Natural killer cell treated with Interleukin-12 subunit alpha and Interleukin-12 subunit beta and Interleukin-15 and Interleukin-18, amount 100 ng/mL, for 72 hours (primary cell): ENCODE results near the gene DCP1A. TPM values are rescaled to one million over a fixed set of nuclear protein-coding genes. Genes with fewer than 3 reads are reported as not detected.
"Not testable (repeated sequence)": the region's sequence is repeated elsewhere in the genome, so short reads cannot be mapped to it uniquely, and the experiment has no call there.

Experiments used
- ATAC-seq, 2 donors: fragments of 150-1000 bp; cut with Tn5 transposase in 1 of 2; sonication (Bioruptor Pico), chemical (Tn5 transposase) in 1 of 2; 2 replicates each; pipeline ENCODE4 v1.10.0; 2021
- DNase-seq: peaks from one replicate; pipeline ENCODE4 v3.0.0; 2022; ENCODE audit warnings: low spot score
- H3K27ac Mint-ChIP-seq, 2 donors: 1 replicate in 1 of 2; 2 replicates in 1 of 2; pipeline ENCODE4 v1.8.0; 2022; ENCODE audit warnings: mixed read lengths in 2 of 2, mild to moderate bottlenecking in 1 of 2, moderate library complexity in 1 of 2
- H3K27me3 Mint-ChIP-seq, 2 donors: 1 replicate in 1 of 2; 2 replicates in 1 of 2; pipeline ENCODE4 v1.8.0; 2022; ENCODE audit warnings: mixed read lengths in 2 of 2
- H3K36me3 Mint-ChIP-seq: one replicate; pipeline ENCODE4 v1.8.0; 2022; ENCODE audit warnings: mixed read lengths
- H3K4me1 Mint-ChIP-seq, 2 donors: 1 replicate in 1 of 2; 2 replicates in 1 of 2; pipeline ENCODE4 v1.8.0; 2022; ENCODE audit warnings: low read depth in 2 of 2, mixed read lengths in 2 of 2, mild to moderate bottlenecking in 1 of 2
- H3K4me3 Mint-ChIP-seq: one replicate; pipeline ENCODE4 v1.8.0; 2022; ENCODE audit warnings: mixed read lengths
- H3K9me3 Mint-ChIP-seq: 2 replicates; pipeline ENCODE4 v1.8.0; 2022; ENCODE audit warnings: mixed read lengths
- total RNA-seq, 2 donors: library from RNA; stranded (reverse); gene quantifications; one replicate each; pipeline ENCODE4 v1.2.3, GENCODE V29; 2022

The DCP1A gene
- total RNA-seq, 2 donors from 2014 or later = 28.3 to 31.1 TPM

DNA sequence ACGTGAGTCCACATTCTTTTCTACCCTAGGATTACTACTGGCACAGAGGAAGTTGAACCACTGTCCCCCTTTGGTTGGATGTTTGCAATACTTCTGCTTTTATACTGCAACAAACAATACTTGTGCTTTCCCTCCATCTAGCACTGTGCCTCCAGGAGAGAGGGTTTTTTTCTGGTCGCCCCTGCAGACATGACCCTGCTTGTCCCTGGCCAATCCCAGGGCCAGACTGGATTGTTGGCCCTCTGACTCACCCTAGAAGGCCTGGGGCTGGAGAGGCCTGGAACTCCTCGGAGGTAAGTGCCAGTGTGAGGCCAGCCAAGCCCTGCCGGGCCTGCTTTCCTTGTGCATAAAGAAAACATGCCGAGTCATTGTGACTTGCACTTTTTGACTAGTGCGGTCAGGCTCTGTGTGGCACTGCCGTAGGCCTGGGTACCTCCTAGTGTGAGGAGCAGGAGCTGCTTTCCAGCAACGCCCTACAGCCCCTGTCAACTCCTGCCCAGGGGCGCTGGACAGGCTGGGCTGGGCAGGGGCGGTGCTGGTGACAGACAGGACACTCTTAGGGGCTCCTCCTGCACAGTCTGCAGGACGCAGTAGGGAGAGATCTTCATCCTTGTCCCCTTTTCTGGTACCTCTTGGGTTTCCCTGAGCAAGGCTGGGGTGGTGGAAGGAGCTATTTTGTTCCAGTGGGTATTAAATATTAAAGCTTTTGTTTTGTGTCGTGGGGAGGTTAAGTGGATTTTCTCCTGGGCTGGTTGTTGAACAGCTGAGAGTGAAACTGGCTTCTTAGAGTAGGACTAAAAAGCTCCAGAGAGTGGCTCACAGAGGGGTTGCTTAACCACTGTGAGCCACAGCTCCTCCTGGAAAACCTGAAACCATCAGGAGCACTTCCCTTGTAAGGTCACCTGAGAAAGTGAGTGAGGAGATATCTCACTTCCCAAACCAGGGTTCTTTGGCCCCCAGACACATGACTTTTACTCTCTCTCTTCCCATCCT, 77.2 kb downstream of the DCP1A start:
- no peaks in the 10 kb centered on the region for H3K36me3 Mint-ChIP-seq
- peak overlapping the region; percentile 78 to 89 for H3K27ac Mint-ChIP-seq
- H3K4me3 Mint-ChIP-seq = peak overlapping the region; percentile 50
- no peaks in the 10 kb centered on the region for H3K9me3 Mint-ChIP-seq
- ATAC-seq (peak; percentile 79 to 87), DNase-seq (no peak)
- H3K27me3 Mint-ChIP-seq = no peaks in the 10 kb centered on the region
- peaks cover 4 to 8% of the 10 kb centered on the region in 2 donors for H3K4me1 Mint-ChIP-seq

DNA sequence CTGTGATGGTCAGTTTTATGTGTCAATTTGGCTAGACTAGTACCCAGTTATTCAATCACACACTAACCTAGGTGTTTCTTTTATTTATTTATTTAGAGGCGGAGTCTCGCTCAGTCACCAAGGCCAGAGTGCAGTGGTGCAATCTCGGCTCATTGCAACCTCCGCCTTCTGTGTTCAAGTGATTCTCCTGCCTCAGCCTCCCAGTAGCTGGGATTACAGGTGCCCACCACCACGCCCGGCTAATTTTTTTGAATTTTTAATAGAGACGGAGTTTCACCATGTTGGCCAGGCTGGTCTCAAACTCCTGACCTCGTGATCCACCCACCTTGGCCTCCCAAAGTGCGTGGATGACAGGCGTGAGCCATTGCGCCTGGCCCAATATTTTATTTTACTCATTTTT, 78.2 kb downstream of the DCP1A start:
- H3K9me3 Mint-ChIP-seq, H3K27me3 Mint-ChIP-seq, ATAC-seq, H3K36me3 Mint-ChIP-seq, H3K27ac Mint-ChIP-seq, H3K4me1 Mint-ChIP-seq, H3K4me3 Mint-ChIP-seq, DNase-seq: not testable (repeated sequence)

DNA sequence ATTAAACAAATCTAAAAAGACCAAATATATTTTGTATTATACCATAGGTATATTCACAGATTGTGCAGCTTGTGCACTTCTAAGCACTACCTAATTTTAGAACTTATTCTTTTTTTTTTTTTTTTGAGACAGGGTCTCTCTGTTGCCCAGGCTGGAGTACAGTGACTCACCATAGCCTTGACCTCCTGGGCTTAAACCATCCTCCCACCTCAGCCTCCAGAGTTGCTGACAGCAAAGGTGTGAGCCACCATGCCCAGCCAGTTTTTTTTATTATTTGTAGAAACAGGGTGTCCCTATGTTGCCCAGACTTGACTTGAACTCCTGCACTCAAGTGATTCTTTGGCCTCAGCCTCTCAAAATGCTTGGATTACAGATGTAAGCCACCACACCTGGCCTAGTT, 79.6 kb downstream of the DCP1A start:
- Mint-ChIP-seq H3K4me1 (peaks cover 4 to 8% of the 10 kb centered on the region in 2 donors), H3K27ac (no peak overlapping the region), H3K36me3 (no peaks in the 10 kb centered on the region), H3K4me3 (no peak overlapping the region), H3K27me3 (no peaks in the 10 kb centered on the region), H3K9me3 (no peaks in the 10 kb centered on the region)
- ATAC-seq (no peak), DNase-seq (no peak)

DNA sequence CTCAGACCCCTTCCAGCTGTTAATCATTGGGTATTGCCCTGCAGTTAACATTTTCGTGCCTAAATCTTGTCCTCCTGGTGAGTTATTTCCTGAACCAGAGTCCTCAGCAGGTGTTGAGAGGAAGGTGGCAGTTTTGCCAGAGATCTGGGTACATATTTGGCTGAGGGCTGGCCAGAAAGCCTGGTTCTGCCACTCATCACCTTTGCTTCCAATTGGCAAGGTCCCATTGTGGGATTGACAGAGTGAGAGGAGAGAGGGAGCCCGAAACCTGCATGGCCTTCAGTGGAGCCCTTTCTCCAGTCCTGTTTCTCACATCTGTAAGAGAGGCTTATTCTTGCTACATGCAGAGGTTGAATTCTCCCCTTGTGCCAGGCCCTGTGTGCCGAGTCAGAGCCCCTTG, 82.6 kb downstream of the DCP1A start:
- H3K4me3 Mint-ChIP-seq = no peak overlapping the region
- H3K4me1 Mint-ChIP-seq = peaks cover 0 to under 1% of the 10 kb centered on the region in 2 donors
- no peaks in the 10 kb centered on the region for H3K27me3 Mint-ChIP-seq
- DNase-seq (no peak), ATAC-seq (no peak)
- H3K36me3 Mint-ChIP-seq = no peaks in the 10 kb centered on the region
- H3K9me3 Mint-ChIP-seq = no peaks in the 10 kb centered on the region
- H3K27ac Mint-ChIP-seq = no peak overlapping the region

DNA sequence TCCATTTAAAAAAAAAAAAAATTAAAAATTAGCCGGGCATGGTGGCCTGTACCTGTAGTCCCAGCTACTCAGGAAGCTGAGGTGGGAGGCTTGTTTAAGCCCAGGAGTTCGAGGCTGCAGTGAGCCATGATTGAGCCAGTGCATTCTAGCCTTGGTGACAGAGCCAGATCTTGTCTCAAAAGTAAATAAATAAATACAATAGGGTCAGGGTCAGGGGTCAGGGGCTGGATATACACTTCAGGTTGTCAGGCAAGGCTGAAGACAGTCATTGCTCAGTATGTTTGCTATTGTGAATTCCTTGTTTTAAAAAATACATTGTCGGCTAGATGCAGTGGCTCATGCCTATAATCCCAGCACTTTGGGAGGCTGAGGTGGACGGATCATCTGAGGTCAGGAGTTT, 83.4 kb downstream of the DCP1A start:
- no peak for DNase-seq
- no peaks in the 10 kb centered on the region for H3K36me3 Mint-ChIP-seq
- H3K4me3 Mint-ChIP-seq = no peak overlapping the region
- no peaks in the 10 kb centered on the region for H3K4me1 Mint-ChIP-seq
- no peaks in the 10 kb centered on the region for H3K9me3 Mint-ChIP-seq
- no peak overlapping the region for H3K27ac Mint-ChIP-seq
- ATAC-seq = no peak
- no peaks in the 10 kb centered on the region for H3K27me3 Mint-ChIP-seq

DNA sequence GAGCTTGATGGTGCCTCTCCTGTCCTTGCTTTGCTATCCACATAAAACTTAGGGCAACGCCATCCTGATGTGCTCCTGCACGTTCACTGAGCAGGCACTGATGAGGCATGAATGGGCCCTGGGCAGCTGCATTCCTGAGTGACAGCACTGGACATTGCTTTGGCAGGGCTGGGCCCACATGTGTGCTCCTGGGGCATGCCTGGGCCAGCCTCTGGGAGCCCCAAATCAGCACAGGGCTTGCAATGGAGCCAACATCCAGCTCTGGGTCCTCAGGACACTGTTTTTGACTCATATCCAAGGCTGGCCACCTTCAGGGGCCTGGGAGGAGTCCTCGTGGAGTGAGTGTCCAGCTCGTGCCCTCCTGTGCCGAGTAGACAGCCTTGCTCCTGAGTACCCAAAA, 85.6 kb downstream of the DCP1A start:
- Mint-ChIP-seq H3K9me3 (no peaks in the 10 kb centered on the region), H3K4me3 (no peak overlapping the region), H3K4me1 (no peaks in the 10 kb centered on the region), H3K27ac (no peak overlapping the region), H3K27me3 (no peaks in the 10 kb centered on the region), H3K36me3 (no peaks in the 10 kb centered on the region)
- ATAC-seq (no peak), DNase-seq (no peak)

DNA sequence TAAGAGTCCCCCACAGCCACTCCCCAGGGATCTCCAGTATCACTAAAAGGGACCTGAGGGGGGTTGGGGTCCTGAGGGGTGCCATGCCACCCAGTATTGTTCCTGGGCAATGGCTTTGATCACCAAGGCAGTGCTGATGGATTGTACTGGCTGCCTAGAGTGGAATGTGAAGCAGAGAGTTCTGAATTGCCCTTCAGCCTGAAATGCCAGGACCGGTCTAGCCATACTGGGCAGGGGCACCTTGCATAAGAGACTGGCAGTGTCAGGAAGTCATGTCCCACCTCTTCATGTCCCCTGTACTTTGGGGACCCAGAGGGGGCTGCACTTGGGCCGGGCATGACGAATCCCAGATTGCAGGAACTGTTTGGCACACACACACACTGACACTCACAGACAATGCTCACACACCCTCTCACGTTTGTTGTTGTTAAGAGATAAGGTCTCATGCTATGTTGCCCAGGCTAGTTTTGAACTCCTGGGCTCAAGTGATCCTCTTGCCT, 87.0 kb downstream of the DCP1A start:
- DNase-seq = no peak
- H3K36me3 Mint-ChIP-seq = no peaks in the 10 kb centered on the region
- no peak for ATAC-seq
- H3K4me1 Mint-ChIP-seq = no peaks in the 10 kb centered on the region
- no peaks in the 10 kb centered on the region for H3K9me3 Mint-ChIP-seq
- no peaks in the 10 kb centered on the region for H3K27me3 Mint-ChIP-seq
- H3K4me3 Mint-ChIP-seq = no peak overlapping the region
- H3K27ac Mint-ChIP-seq = no peak overlapping the region

DNA sequence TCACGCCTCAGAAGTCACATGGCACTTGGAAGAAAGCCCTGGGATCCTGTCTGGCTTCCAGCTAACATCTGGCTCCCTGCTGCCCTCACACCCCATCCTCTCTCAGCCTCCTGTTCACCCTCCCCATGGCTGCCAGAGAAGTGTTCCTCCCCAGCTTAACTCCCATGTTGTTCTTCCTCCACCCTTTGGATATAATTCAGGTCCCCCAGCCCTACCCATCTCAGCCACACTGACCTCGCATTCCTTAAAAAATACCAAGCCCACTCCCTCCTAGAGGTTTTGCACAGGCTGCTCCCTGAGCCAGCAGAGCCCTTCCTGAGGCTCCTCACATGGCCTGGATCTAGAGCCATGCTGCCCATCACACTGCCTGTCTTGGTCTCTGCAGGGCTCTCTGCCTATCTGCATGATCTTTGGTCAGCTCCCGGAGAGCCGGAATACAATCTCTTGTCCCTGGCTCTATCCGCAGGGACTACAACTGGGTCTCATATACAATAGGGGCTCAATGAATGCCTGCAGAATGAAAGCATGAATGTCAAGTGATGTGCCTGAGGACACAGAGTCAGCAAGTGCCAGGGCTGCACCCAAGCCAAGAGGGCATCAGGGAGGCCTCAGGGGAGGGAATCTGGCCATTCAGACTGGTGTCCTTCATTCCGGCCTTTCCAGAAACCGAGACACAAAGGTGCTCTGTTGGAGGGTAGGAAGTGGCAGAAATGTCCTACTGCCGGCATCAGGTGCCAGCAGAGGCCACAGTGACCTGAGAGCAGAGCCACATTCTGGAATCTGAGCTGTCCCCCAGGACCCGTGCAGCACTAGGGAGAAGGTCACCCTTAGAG, 87.7 kb downstream of the DCP1A start:
- Mint-ChIP-seq H3K9me3 (no peaks in the 10 kb centered on the region), H3K36me3 (no peaks in the 10 kb centered on the region), H3K27ac (no peak overlapping the region), H3K4me3 (no peak overlapping the region), H3K4me1 (peaks cover 3% of the 10 kb centered on the region in 2 donors), H3K27me3 (no peaks in the 10 kb centered on the region)
- DNase-seq (no peak), ATAC-seq (no peak)

DNA sequence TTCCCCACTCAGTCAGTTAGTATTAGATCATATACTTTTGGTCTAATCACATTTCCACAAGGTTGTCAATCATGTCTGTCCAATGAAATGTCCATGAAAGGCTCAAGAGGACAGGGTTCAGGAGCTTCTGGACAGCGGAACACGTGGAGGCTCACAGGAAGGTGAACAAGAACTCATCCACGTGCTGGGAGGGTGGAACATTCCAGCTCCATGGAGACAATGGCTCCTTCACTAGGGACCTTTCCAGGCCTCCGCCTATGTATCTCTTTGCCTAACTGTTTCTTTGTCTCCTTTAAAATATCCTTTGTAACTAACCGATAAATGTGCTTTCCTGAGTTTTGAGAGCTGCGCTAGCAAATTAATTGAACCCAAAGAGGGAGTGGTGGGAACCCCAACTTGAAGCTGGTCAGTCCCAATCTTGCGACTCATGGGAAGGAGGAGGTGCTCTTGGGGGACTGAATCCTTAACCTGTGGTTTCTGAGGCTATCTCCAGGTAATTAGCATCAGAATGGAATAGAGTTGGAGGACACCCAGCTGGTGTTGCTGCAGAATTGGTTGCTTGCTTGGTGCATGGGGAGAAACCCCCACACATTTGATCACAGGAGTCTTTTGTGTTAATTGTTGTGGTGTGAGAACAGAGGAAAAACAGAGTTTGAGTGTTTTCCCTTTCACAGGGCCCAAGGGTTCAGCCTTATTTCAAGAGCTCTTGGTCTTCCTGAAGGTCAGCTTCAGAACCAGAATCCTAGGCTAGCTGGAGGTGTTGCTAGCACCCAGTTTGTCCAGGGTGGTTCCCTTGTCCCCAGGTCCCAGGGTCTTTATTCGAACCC, 88.5 kb downstream of the DCP1A start:
- no peak overlapping the region for H3K4me3 Mint-ChIP-seq
- DNase-seq = no peak
- H3K27me3 Mint-ChIP-seq = no peaks in the 10 kb centered on the region
- ATAC-seq = no peak
- H3K27ac Mint-ChIP-seq = no peak overlapping the region
- no peaks in the 10 kb centered on the region for H3K36me3 Mint-ChIP-seq
- H3K4me1 Mint-ChIP-seq = peaks cover 10 to 11% of the 10 kb centered on the region in 2 donors
- no peaks in the 10 kb centered on the region for H3K9me3 Mint-ChIP-seq

DNA sequence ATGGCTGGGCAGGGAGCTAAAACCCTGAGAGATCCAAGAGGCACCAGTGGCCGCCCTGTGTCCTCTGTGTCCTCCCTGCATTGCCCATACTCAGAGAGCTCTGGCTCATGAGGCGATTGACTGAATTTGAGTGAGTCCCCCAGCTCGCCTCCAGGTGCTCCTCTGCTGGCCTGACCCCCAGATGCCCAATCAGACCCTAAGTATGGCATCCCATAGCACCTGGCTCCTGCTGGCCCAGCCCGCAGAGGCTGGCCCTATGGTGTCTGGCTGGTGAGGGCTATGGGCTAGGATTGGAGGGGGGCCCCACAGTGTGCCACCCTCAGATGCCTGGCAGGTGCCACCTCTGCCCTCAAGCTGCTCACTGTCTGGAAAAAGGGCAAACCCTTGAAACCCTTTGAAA, 89.9 kb downstream of the DCP1A start:
- H3K36me3 Mint-ChIP-seq = no peaks in the 10 kb centered on the region
- H3K4me3 Mint-ChIP-seq = no peak overlapping the region
- no peak overlapping the region for H3K27ac Mint-ChIP-seq
- no peaks in the 10 kb centered on the region for H3K27me3 Mint-ChIP-seq
- DNase-seq (no peak), ATAC-seq (no peak)
- H3K9me3 Mint-ChIP-seq = no peaks in the 10 kb centered on the region
- peaks cover 18 to 23% of the 10 kb centered on the region in 2 donors for H3K4me1 Mint-ChIP-seq

DNA sequence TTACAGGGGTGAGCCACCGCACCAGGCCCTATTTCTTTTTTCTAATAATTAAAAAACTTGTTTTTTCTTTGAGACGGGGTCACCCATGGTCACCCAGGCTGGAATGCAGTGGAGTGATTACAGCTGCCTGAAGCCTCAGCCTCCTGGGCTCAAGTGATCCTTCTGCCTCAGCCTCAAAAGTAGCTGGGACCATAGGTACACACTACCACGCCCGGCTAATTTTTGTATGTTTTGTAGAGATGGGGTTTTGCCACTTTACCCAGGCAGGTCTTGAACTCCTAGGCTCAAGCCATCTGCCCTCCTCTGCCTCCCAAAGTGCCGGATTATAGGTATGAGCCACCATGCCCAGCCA, 90.7 kb downstream of the DCP1A start:
- Mint-ChIP-seq H3K36me3 (no peaks in the 10 kb centered on the region), H3K27ac (no peak overlapping the region), H3K27me3 (no peaks in the 10 kb centered on the region), H3K4me3 (no peak overlapping the region), H3K4me1 (peaks cover 23 to 27% of the 10 kb centered on the region in 2 donors), H3K9me3 (no peaks in the 10 kb centered on the region)
- ATAC-seq (no peak), DNase-seq (no peak)

DNA sequence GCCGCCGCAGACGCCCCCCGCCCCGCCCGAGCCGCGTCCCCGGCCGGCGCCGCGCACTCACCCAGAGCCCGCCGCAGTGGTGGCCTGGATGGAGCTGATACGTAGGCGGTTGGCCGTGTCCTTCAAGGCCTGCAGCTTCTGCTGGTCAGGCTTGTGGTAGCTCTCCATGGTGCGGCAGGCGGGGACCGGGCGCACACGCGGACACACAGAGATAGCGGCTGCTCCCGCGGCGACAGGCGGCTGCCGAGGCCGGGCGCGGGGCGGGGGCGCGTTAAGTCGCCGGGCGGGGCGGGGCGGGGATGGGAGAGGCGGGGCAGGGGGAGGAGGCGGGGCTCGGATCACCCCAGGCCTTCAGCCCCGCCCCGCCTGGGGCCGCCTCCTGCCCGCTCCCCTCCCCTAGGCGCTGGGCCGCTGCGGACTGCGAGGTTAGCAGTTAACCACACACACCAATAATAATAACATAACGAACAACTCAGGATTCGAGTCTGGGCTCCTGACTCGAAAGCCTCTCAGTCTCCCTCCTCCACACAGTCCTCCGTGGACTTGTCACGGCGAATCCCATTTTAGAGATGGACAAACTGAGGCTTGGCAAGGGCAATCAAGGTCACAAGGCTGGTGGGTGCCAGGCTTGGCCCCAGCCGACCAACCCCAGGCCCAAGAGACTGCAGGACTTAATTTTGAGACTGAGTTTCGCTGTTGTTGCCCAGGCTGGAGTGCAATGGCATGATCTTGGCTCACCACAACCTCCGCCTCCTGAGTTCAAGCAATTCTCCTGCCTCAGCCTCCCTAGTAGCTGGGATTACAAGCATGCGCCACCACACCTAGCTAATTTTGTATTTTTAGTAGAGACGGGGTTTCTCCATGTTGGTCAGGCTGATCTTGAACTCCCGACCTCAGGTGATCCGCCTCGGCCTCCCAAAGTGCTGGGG, 91.3 kb downstream of the DCP1A start, which contains the start of gene TKT:
Gene TKT, minus strand, starts transcription at position 248 of the 929 bp plus-strand sequence. Its CDS starts 80 bp downstream, at position 168.
- Mint-ChIP-seq H3K9me3 (no peaks in the 10 kb centered on the region), H3K27ac (peak within 1 kb of the TSS; percentile 50 to 65), H3K4me3 (peak within 1 kb of the TSS; percentile 92), H3K27me3 (no peaks in the 10 kb centered on the region), H3K4me1 (peaks cover 27% of the 10 kb centered on the region in 2 donors), H3K36me3 (no peaks in the 10 kb centered on the region)
- DNase-seq (peak; percentile 89), ATAC-seq (peak; percentile 92 to 94)
